HepG2 (cell line): Measurements from ENCODE around the gene CELF5. TPM values are rescaled to one million over a fixed set of nuclear protein-coding genes. Genes with fewer than 3 reads are reported as not detected.
A peak's percentile ranks its signal among the peaks of the same experiment; 100 is the strongest.

Experiments
- DR1 ChIP-seq: sonication (generic); formaldehyde crosslinking; IDR thresholded peaks from 2 replicates; pipeline ENCODE4 v1.8.0; 2021; ENCODE audit warnings: mild to moderate bottlenecking, missing genetic modification reagents, inconsistent platforms
- EZH2 ChIP-seq: conservative IDR thresholded peaks from 2 replicates; pipeline ENCODE4 v1.6.1; 2012; ENCODE audit warnings: mild to moderate bottlenecking, low read depth, low read length, moderate library complexity
- HHEX ChIP-seq: IDR thresholded peaks from 2 replicates; pipeline ENCODE4 v1.6.1; 2016; ENCODE audit warnings: control low read depth
- HNF4A ChIP-seq: sonication (generic); formaldehyde crosslinking; IDR thresholded peaks from 2 replicates; pipeline ENCODE4 v1.4.0; 2020; ENCODE audit warnings: missing genetic modification reagents
- HNRNPK ChIP-seq: fragments of 200-400 bp; formaldehyde crosslinking; IDR thresholded peaks from 2 replicates; pipeline ENCODE4 v1.6.1; 2018; ENCODE audit warnings: low read length, low read depth, moderate library complexity, mild to moderate bottlenecking; ENCODE audit not compliant: poor library complexity, severe bottlenecking
- HOXD1 ChIP-seq: sonication (generic); formaldehyde crosslinking; IDR thresholded peaks from 2 replicates; pipeline ENCODE4 v1.5.0; 2020; ENCODE audit warnings: missing genetic modification reagents
- KLF11 ChIP-seq: IDR thresholded peaks from 2 replicates; pipeline ENCODE4 v1.6.1; 2016; ENCODE audit warnings: missing compliant biosample characterization
- NCOA2 ChIP-seq: sonication (generic); formaldehyde crosslinking; IDR thresholded peaks from 2 replicates; pipeline ENCODE4 v1.8.0; 2022; ENCODE audit warnings: inconsistent platforms
- NFKB2 ChIP-seq: sonication (generic); formaldehyde crosslinking; IDR thresholded peaks from 2 replicates; pipeline ENCODE4 v1.4.0; 2020; ENCODE audit warnings: missing genetic modification reagents, borderline replicate concordance
- NRL ChIP-seq: sonication (generic); formaldehyde crosslinking; IDR thresholded peaks from 2 replicates; pipeline ENCODE4 v1.5.0; 2020; ENCODE audit warnings: missing genetic modification reagents, mild to moderate bottlenecking, moderate library complexity, borderline replicate concordance
- RBM39 ChIP-seq: fragments of 200-400 bp; formaldehyde crosslinking; IDR thresholded peaks from one replicate; pipeline ENCODE4 v1.6.1; 2018; ENCODE audit warnings: antibody characterized with exemption, mild to moderate bottlenecking, low read depth, low read length; ENCODE audit not compliant: poor library complexity, severe bottlenecking
- RFX3 ChIP-seq: IDR thresholded peaks from 2 replicates; pipeline ENCODE4 v1.6.1; 2016; ENCODE audit warnings: missing biosample characterization, missing genetic modification reagents
- SIN3B ChIP-seq: fragments of 150-350 bp; IDR thresholded peaks from 2 replicates; pipeline ENCODE4 v1.6.1; 2014; ENCODE audit warnings: low read length
- TFDP1 ChIP-seq: IDR thresholded peaks from 2 replicates; pipeline ENCODE4 v1.6.1; 2016; ENCODE audit warnings: missing compliant biosample characterization, missing genetic modification reagents, borderline replicate concordance
- ZIK1 ChIP-seq: sonication (generic); formaldehyde crosslinking; IDR thresholded peaks from 2 replicates; pipeline ENCODE4 v1.5.0; 2020; ENCODE audit warnings: mild to moderate bottlenecking, low read depth, missing genetic modification reagents, borderline replicate concordance
- ZNF160 ChIP-seq: sonication (generic); formaldehyde crosslinking; IDR thresholded peaks from 2 replicates; pipeline ENCODE4 v1.8.0; 2022; ENCODE audit warnings: mild to moderate bottlenecking, inconsistent platforms, missing genetic modification reagents
- ZNF317 ChIP-seq: sonication (generic); formaldehyde crosslinking; IDR thresholded peaks from 2 replicates; pipeline ENCODE4 v1.5.0; 2020; ENCODE audit warnings: mild to moderate bottlenecking, missing genetic modification reagents
- ZNF513 ChIP-seq: sonication (generic); formaldehyde crosslinking; conservative IDR thresholded peaks from 2 replicates; pipeline ENCODE4 v1.5.0; 2020; ENCODE audit warnings: missing genetic modification reagents
- ZNF543 ChIP-seq: sonication (generic); formaldehyde crosslinking; IDR thresholded peaks from 2 replicates; pipeline ENCODE4 v1.4.0; 2020; ENCODE audit warnings: mild to moderate bottlenecking, missing genetic modification reagents
- ZNF570 ChIP-seq: sonication (generic); formaldehyde crosslinking; IDR thresholded peaks from 2 replicates; pipeline ENCODE4 v1.4.0; 2020; ENCODE audit warnings: mild to moderate bottlenecking, missing genetic modification reagents, borderline replicate concordance
- ZNF616 ChIP-seq: sonication (generic); formaldehyde crosslinking; IDR thresholded peaks from 2 replicates; pipeline ENCODE4 v1.5.0; 2020; ENCODE audit warnings: low read depth, mild to moderate bottlenecking, missing genetic modification reagents
- ZNF772 ChIP-seq: sonication (generic); formaldehyde crosslinking; IDR thresholded peaks from 2 replicates; pipeline ENCODE4 v1.5.0; 2020; ENCODE audit warnings: mild to moderate bottlenecking, missing genetic modification reagents
- ZNF850 ChIP-seq: sonication (generic); formaldehyde crosslinking; conservative IDR thresholded peaks from 2 replicates; pipeline ENCODE4 v1.9.0; 2021; ENCODE audit warnings: mild to moderate bottlenecking, missing genetic modification reagents
- ZNF879 ChIP-seq: sonication (generic); formaldehyde crosslinking; IDR thresholded peaks from 2 replicates; pipeline ENCODE4 v1.8.1; 2023; ENCODE audit warnings: missing genetic modification reagents
- polyA plus RNA-seq, 8 experiments: library from polyadenylated mRNA; depleted of rRNA in 3 of 8; stranded (reverse) in 7 of 8; unstranded in 1 of 8; fragments of >200 nt; fragmentation: Illumina TruSeq in 4 of 8; extraction: Trizol in 4 of 8; gene quantifications; 2 replicates each; pipeline versions ENCODE4 v1.2.1 to v1.2.3, GENCODE V29; 2011 to 2016; ENCODE audit warnings: low read depth in 4 of 8, missing spikeins in 1 of 8, mixed read lengths in 1 of 8; ENCODE audit not compliant: insufficient read depth in 1 of 8
- total RNA-seq, 5 experiments: library from RNA; depleted of rRNA; stranded (reverse); fragments of >200 nt; fragmentation: Illumina TruSeq; extraction: Trizol; gene quantifications; 2 replicates each; pipeline ENCODE4 v1.2.3, GENCODE V29; 2016; ENCODE audit warnings: low read depth in 1 of 5
- TF ChIP-seq, protein P1 (sequence below): sonication (generic); formaldehyde crosslinking; IDR thresholded peaks from 2 replicates; pipeline ENCODE4 v1.4.0; 2020; ENCODE audit warnings: low read depth, missing genetic modification reagents

CELF5 gene
- total and polyA plus RNA-seq, 2 of the 13 experiments (the other 11 are each of a cell fraction or from before 2014, with no cell fraction given), result 0.31 to 0.84 TPM

GRCh38 chr19:3284759-3285646 is 60.5 kb downstream of the CELF5 start (continued):
- no peak for TF ChIP-seq HNF4A
- no peak for TF ChIP-seq RFX3 (CRISPR knock-in tag)
- TF ChIP-seq DR1 (CRISPR knock-in tag), result 0 out of 2 replicates have a peak, but pooled peaks have one; percentile 23
- TF ChIP-seq NFKB2 (CRISPR knock-in tag), result peak; percentile 30; the same call in 1 of the 2 replicates
- TF ChIP-seq TFDP1 (CRISPR knock-in tag), result no peak
- no peak for TF ChIP-seq ZNF160 (CRISPR knock-in tag)
- no peak for TF ChIP-seq NRL (CRISPR knock-in tag)
- no peak for TF ChIP-seq HOXD1
- no peak for TF ChIP-seq HNRNPK
- TF ChIP-seq ZNF616, result no peak
- no peak for TF ChIP-seq ZNF879 (CRISPR knock-in tag)
- no peak for TF ChIP-seq EZH2
- no peak for TF ChIP-seq SIN3B
- TF ChIP-seq KLF11 (CRISPR knock-in tag), result no peak
- no peak for TF ChIP-seq ZNF772 (CRISPR knock-in tag)
- TF ChIP-seq ZNF570 (CRISPR knock-in tag), result no peak
- TF ChIP-seq ZNF317, result no peak
- TF ChIP-seq, protein P1, sequence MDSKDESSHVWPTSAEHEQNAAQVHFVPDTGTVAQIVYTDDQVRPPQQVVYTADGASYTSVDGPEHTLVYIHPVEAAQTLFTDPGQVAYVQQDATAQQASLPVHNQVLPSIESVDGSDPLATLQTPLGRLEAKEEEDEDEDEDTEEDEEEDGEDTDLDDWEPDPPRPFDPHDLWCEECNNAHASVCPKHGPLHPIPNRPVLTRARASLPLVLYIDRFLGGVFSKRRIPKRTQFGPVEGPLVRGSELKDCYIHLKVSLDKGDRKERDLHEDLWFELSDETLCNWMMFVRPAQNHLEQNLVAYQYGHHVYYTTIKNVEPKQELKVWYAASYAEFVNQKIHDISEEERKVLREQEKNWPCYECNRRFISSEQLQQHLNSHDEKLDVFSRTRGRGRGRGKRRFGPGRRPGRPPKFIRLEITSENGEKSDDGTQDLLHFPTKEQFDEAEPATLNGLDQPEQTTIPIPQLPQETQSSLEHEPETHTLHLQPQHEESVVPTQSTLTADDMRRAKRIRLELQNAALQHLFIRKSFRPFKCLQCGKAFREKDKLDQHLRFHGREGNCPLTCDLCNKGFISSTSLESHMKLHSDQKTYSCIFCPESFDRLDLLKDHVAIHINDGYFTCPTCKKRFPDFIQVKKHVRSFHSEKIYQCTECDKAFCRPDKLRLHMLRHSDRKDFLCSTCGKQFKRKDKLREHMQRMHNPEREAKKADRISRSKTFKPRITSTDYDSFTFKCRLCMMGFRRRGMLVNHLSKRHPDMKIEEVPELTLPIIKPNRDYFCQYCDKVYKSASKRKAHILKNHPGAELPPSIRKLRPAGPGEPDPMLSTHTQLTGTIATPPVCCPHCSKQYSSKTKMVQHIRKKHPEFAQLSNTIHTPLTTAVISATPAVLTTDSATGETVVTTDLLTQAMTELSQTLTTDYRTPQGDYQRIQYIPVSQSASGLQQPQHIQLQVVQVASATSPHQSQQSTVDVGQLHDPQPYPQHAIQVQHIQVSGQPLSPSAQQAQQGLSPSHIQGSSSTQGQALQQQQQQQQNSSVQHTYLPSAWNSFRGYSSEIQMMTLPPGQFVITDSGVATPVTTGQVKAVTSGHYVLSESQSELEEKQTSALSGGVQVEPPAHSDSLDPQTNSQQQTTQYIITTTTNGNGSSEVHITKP (CRISPR knock-in tag), result no peak
- TF ChIP-seq ZNF543, result no peak
- TF ChIP-seq ZNF513 (CRISPR knock-in tag), result no peak
- TF ChIP-seq ZIK1, result no peak
- TF ChIP-seq NCOA2 (CRISPR knock-in tag), result no peak
- TF ChIP-seq HHEX (CRISPR knock-in tag), result no peak
- TF ChIP-seq RBM39, result no peak
- no peak for TF ChIP-seq ZNF850 (CRISPR knock-in tag)
